ENCODE data around the gene EEIG2. TPM values are rescaled to one million over a fixed set of nuclear protein-coding genes. Genes with fewer than 3 reads are reported as not detected.

Gene EEIG2
- total RNA-seq, 1 experiment from 2014 or later: 16.5 TPM

Other genes with a start within 250 kb of the EEIG2 start
- not detected in 2 replicates for gene NBPF6, start 109.8 kb upstream of the EEIG2 start, total RNA-seq (2014; rRNA removed; shearing (Covaris generic))
- gene HENMT1, start 101.0 kb downstream of the EEIG2 start, total RNA-seq (2014; rRNA removed; shearing (Covaris generic)): not detected in 2 replicates
- 10.3 and 18.9 TPM in 2 replicates for gene PRPF38B, start 132.2 kb downstream of the EEIG2 start, total RNA-seq (2014; rRNA removed; shearing (Covaris generic))
- not detected in 2 replicates for gene FNDC7, start 152.8 kb downstream of the EEIG2 start, total RNA-seq (2014; rRNA removed; shearing (Covaris generic))
- 21.6 and 37.2 TPM in 2 replicates for gene STXBP3, start 186.6 kb downstream of the EEIG2 start, total RNA-seq (2014; rRNA removed; shearing (Covaris generic))